GM10266 (cell line): ENCODE data around the gene DLGAP4.

Experiments used
- DNase-seq: peaks from one replicate; pipeline ENCODE4 v3.0.0; 2012; ENCODE audit errors: extremely low spot score
- CTCF ChIP-seq: IDR thresholded peaks from 2 replicates; pipeline ENCODE4 v1.5.1; 2012; ENCODE audit warnings: mild to moderate bottlenecking, low read depth; ENCODE audit not compliant: control insufficient read depth, insufficient read depth; ENCODE audit errors: missing control alignments

DLGAP4 gene

GRCh38 chr20:36306553-36307411, 643 bp downstream of the DLGAP4 start:
- no peak for TF ChIP-seq CTCF
- no peak for DNase-seq

GRCh38 chr20:36307412-36308325, 1.5 kb downstream of the DLGAP4 start:
- DNase-seq = no peak
- TF ChIP-seq CTCF = no peak

- no peak for TF ChIP-seq CTCF
- no peak for DNase-seq
These were observed 2.2 kb downstream of the DLGAP4 start for GRCh38 chr20:36308353-36308752.

- TF ChIP-seq CTCF = no peak
- DNase-seq = no peak
These were observed 2.8 kb downstream of the DLGAP4 start for GRCh38 chr20:36308986-36309385.

GRCh38 chr20:36309643-36310042, 3.5 kb downstream of the DLGAP4 start:
- no peak for TF ChIP-seq CTCF
- DNase-seq = peak; percentile 12

- peak; percentile 5 for DNase-seq
- TF ChIP-seq CTCF = no peak
These were observed 4.3 kb downstream of the DLGAP4 start for GRCh38 chr20:36310215-36310981.
